GM19351 (cell line): Measurements from ENCODE around the gene TNPO3.

ENCODE experiments used
- ATAC-seq: cut with Tn5 transposase; IDR thresholded peaks from one replicate; pipeline ENCODE4 v1.9.1; 2021; ENCODE audit warnings: mild to moderate bottlenecking, moderate library complexity; ENCODE audit not compliant: unreplicated experiment

Gene TNPO3

DNA sequence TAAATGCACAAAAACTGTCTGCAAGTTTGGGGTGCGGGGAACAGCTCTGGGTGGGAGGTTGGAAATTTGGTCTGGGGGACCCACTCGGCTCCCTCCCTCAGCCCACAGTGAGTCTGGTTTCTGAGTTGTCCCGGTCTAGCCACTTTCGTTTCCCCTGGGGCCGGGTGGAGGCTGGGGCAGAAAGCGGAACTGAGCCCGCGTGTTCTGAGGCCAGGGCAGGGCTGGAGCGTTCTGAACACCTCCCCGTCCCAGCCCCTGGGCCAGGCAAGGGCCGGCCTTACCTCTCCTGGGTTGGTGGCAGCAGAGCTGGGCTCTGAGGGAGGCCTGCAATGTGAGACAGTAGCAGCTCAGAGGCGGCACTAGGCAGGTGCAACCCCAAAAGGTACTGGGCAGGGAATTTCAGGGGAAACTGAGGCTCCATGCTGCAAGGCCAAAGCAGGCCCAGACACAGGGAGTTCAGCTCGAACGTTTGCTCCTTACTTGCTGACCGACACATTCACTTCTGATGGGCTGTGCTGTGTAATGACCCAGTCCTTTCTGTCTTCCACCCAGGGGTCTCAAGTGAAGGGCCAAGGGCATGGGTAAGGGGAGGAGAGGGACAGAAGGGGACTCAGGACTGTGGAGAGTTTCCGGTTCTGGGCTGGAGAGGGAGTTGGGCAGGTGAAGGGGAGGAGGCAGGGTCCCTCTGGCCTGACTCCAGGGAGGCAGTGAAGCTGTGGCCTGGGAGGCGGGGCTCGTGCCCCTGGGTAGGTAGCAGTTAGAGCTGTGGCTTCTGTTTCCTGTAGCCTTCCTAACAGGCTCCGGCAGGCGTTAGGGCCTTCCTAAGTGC, 114.2 kb downstream of the TNPO3 start:
- ATAC-seq: peak; percentile 62

DNA sequence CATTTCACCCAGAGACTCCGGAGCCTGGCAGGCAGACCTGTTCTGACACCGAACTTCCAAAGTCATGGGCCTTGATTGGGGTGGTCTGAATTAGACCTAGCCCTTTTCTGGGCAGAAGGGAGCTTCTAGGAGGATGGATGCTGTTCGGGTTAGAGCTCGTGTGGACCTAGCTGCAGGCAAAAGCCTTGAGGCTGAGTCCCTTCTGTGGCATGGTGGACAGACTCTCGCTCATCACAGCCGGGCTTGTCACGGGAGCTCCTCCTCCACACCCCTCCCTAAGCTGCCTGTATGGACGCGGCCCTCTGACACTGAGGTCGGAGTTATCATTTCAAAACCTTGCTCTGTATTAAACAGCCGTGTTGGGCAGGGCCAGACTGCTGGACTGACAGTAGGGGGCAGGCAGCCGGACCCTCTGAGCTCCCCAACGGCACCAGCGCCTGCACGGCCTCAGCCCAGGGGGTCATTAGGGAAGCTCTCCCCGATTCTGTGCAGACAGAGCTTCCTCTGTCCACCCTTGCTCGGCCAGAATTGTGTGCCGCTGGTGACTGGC, 115.0 kb downstream of the TNPO3 start:
- ATAC-seq: peak; percentile 26

DNA sequence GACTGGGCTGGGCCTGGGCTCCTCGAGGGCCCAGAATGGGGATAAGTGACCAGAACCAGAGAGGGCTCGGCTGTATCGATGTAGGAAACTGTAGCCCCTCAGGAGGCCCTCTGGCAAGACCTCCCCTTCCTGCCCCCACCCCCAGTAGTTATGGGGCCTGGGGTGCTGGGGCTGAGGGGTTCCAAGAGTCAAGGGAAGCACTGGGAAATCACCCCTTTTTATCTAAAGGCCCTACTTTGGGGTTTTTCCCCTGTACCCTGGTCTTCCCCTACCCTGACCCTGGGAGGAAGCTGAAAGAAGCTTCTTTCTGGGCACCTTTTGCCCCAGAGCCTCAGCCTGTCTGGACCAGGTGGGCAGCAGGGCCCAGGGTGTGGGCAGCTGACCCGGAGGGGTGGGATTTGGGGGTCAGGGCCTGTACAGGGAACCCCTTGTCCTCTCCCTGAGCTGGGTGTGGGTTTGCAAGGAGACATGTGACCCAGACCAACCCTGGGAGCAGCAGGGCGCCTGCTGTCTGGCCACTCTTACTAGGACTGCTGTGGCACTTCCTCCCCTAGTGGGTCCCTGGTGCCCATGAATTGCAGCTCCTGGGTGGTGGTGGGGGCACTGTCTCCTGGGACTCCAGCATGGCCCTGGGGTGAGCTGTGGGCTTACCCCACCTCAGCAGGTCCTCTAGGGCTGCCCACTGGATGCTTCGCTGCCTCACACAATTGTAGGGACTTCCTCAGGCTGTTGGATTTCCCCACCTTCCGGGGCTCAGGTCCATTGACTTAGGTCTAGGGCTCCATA, 115.6 kb downstream of the TNPO3 start:
- ATAC-seq: no peak

DNA sequence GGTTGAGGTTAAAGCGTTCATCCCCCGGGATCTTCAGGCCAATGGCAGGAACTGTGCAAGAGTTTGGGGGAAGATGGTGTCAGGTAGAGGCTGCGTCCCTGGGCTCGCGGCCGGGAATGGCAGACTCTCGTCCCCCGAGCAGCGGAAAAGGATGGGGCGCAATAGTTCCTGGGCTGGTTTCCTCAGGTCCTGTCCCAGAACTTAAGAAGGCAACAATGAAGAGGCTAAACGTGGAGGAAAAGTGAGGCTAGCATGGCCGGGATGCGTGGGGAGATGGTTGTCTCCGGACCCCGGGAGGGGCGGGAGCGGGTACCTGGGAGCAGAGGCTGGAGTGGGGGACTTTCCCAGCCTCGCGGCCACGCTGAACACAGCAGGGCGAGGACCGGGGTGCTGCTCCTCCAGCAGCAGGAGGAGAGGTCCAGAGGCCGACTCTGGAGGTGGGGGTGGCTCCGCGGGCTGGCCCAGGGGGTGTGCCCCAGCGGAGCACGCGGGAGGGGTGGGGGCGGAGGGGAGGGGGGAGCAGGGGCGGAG, 116.3 kb downstream of the TNPO3 start:
- ATAC-seq: no peak

DNA sequence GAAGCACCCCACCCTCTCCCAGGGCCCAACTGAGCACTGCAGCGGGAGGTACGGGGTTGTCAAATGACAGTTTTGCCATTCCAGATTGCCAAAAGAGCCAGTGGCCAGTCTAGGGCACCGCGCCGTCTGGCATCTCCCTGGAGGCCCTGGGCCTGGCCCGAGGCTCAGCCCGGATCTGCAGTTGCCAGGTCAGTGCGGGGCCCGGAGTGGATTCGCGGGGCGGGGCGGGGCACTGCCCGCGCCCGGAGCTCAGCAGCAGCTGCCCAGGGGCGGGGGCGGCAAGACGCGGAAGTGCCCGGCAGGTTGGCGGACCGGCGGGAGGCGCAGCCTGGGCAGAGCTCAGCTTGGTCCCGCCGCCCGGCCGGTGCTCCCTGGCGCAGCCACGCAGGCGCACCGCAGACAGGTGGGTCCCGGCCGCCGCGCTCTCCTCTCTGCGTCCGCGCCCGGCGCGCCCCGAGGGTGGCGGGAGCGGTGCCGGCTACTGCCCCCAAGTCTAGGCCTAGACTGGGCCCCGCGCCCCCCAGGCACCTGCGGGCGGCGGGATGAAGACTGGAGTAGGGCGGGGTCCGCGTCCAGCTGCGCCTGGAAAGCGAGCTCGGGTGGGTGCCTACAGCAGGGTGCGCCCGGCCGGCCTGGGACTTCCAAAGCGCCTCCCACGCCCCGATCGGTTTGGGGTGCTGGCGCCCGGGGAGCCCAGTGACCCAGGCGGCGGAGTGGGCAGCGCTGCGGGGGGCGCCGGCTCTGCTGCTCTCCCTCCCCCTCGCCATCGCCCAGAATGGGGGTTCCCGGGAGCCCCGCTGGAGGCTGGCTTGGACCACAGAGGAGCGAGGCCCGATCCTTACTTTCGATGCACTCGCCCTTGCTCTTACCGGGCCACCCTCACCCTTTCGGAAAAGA, 117.0 kb downstream of the TNPO3 start, which contains the start of gene IRF5:
Gene IRF5 (plus strand): TSS at position 281 of the 897 bp plus-strand sequence. CDS start 4,155 bp downstream, outside the sequence.
- no peak for ATAC-seq

DNA sequence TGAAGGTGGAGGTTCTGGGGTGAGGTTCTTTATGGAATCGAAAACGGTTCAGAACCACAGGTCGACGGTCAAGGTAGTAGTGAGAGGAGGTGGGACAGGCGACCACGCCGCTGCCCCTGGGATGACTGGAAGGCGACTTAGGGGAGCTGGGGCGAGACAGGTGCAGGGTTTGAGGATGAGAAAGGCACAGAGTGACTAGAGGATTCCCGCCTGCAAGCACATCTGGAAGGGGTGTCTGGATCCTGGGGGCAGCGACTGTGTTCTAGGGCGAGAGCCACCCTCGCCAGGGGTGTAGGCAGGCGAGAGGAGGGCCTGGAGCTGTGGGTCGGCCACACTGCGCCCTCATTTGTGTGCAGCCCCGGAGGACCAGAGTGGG, 117.7 kb downstream of the TNPO3 start:
- ATAC-seq: no peak

DNA sequence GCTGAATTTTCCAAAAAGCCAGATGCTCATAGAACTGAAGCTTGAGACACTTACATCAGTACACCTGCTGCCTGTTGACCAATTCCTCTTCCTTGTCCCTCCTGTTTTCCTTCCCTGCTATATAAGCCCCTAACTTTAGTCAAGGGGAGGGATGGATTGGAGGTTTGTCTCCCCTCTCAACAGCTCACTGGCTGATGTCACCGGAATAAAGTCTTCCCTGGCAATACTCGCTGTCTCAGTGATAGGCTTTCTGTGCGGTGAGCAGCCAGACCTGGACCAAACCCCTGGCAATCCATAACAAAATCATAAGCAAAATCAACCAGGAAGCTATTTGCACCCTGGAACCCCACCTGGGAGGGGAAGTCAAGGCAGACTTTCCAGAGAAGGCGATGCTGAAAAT, 118.1 kb downstream of the TNPO3 start:
- ATAC-seq: no peak

DNA sequence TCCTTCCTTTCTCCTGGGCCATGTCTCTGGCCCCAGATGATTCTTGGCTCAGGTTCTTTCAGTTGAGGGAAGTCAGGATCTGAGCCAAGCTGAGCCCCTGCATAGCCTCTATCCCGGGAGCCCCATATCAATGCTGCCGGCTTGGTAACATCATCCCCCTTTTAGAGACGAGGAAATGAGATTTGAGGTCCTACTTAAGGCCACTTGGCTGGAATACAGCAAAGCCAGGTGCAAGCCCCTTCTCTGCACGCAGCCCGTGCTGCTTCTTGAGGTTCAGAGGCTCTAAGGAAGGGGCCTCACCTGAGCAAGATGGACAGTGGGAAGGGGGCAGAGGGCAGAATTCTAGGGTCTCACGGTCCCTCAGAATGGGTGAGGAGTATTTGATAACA, 119.6 kb downstream of the TNPO3 start:
- ATAC-seq: no peak

DNA sequence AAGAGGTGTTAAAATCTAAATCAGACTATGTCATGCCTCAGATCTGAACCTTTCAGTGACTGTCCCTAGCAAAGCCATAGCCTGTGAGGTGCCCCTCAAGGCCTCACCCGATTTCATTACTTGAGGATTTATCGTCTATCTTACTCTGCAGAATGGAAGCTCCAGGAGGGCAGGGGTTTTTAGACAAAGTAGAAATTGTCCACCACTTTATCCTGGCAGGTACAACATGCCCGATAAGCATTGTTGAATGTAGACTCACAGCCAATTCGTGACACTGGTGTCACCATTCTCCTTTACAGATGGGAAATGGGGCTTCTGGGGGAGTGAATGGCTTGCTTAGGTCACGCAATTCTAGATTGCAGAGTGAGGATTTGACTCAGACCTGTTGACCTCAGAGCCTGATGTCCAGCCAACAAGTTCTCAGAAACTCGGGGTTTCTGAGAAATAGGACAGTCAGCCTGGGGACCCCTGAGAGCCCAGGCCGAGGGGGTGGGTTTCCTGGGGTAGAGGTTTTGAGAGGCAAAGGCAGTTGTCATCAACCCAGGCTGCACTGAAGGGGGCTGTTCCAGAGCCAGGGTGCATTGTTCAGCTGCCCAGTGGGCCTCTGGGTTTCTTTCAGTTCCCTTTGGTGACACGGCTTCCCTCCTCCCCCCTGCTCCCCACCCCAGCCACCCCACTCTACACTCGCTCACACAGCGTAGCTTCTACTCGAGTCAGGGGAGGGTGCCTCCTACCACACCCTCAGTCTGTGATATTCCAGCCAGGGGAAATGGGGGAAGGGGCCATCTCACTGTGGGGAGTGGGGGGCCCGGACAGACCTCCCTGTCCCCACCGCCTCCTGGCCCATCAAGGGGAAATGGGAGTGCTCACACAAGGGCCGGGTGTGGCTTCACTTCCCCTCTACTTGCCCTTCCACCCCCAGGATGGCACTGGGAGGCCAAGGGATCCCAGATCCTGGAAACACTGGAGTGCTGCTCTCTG, 120.3 kb downstream of the TNPO3 start:
- ATAC-seq: peak; percentile 46

DNA sequence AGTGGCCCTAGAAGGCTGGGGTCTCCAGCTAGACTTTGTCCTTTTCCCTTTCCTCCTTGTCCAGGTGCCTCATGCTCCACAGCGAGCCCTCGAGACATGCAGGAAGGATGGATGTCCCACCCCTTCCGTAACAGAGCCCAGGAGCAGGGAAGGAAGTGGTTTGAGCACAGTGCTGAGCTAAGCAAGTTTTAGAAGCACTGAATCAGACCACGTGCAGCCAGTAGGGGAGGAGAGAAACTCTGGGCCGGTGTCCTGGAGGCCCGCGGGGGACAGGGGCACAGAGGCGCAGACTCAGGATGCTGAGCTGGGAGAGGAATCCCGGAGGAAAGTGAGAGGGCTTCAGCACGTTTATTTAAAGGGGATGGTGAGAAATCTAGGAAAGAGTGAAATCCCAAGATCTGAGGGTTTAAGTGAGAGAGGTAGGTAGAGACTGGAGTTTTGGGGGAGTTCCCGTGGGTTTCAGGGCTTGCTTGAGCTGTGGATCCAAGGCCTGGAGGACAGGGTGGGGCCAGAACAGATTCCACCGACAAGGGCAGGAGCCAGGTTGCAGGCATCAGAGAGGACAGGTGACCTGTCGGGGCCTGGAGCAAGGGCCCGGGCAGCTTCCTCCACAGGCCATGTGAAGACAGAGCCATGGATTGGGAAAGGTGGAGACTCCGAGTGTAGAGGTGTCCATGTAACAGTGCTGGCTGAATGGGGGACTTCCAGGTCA, 121.6 kb downstream of the TNPO3 start:
- ATAC-seq: peak; percentile 30

DNA sequence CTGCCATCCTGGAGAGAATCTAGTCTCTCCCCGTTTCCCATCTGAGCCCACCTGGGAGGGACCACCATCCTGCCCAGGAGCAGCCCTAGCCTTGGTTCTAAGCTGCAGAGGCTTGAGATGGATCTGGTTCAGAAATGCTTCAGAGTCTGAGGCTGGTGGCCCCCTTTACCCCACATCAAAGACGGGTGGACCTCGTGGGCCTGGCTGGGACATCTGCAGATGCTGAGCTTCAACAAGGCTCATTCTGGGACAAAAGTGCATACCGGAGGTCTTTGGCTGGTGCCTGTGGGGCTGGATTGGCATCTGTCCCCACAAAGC, 122.1 kb downstream of the TNPO3 start:
- no peak for ATAC-seq

DNA sequence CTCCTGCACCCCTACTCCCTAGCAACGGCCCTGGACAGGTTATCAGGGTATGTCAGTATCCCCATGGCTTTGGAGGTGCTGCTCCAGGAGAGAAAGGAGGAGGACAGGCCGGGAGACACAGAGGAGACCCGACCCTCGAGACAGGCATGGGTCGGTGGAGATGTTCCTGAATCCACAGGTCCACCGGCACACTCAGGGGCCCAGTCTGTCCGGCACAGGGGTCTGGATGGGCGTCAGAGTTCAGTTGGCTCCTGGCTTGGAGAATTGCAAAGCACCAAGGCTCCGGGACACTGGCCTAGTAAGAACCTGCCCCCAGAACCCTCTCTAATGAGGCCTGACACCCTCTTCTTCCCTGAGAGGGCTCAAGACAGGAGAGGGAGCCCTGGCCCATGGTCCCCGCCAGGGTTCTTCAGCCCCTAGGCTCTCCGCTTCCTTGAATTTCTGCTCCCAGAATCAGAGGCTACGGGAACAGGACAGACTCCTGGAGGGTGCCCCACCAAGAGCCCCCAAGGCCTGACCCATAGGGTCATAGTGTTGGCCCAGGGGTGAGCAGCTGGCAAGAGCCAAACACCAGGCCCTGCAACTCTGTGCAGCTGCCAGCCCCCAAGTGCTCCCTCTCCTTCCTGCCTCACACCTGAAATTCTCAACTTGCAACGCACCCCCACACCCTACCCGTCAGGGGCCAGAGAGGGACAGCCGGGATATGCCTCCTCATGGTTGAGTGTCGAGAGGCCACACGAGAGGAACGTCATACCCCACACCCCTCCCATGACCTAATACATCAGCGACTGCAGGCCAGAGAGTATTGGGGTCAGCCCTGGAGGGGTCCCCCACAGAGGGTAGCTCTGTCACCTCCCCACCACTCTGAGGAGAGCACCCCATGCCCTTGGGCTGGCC, 122.7 kb downstream of the TNPO3 start:
- no peak for ATAC-seq

DNA sequence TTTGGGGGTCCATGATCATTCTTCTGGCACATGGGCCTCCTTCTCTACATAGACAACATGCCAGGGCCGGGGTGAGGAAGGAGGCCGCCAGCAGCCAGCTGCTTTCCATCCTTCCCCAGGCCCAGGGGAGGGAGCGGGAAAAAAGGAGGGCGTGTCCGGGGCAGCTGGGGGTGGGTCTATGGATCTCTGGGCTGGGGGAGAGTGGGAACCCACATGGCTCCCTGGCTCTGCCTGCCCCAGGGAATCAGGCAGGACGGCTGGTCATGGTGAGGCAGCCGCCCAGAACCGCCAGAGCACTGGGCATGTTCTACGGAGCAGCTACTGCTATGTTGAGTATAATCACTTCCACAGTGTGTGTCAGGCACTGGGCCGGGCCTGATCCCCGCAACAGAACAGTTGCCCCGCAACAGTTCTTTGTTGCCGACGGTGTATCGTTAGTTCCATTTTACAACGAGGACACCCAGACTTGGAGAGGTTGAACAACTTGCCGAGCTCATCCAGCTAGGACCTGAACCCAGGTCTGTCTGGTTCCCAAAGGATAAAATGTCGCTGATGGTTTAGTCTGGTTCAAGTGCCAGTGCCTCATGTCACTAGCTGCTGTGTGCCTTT, 123.6 kb downstream of the TNPO3 start:
- no peak for ATAC-seq

DNA sequence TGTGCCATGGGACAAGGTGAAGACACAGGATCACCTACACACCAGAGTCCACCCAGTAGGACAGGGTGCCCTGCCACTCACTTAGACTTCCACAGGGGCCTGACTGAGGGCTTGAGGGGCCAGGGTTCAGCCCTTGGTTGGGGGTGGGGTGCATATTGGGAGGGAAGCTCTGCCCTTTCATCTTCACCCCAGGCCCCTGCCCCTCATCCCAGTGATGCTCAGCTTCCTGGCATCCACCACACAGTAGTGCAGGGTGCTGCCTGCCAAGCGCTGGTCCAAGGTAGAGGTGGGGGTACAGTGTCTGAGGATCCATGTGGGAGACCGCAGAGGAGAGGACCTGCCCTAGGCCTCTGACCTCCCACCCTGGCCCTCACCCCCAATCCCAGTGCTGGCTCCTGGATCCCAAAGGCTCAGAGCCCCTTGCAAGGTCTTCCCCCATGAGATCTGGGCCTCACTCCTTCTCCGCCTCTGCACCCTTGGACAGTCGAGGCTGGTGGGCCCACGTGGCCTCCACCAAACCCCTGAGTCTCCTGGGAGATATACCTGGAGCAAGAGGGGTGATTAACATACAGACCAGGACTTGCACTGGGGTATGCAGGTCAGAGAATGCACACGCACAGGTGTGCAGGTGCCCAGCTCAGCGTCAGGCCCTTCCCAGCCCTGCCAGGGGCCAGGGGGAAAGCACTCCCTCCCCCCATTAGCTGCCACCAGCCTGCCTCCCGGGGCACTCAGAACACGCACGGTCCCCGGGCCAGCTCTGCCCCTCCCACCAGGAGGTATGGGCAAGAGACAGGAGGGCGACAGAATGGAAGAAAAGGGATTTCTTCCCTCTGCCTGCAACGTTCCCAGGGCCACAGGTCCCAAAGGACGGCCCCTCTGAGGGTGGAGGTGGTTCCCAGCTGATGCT, 125.8 kb downstream of the TNPO3 start:
- ATAC-seq: no peak

DNA sequence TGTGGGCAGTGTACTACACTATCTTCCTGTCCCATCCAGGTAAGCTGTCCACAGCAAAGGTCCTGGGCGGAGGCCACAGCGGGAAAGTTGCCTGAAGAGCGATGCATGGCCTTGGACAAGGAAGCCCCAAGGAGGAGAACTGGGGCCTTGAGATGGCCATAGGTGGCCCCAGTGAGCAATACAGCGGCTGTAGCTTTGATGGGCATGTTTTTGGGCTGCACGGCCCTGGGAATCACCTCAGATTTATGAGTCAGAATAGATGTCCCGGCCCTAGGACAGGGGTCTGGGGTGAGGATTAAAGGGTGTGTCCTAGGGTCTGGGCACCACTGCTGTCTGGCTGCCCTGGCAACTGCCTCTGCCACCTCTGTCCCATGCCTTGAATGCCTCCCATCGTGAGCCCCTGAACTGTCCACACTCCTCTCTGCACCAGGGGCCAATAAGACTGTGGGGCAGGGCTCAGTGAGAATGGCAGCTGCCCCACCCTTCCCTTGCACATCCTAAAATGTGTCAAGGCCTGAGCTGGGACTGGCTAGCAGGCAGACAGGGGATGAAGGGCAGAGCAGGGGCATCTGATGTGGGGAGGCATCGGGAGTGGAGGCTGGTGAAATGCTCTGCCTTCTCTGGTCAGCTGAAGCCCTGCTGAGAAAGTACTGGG, 126.6 kb downstream of the TNPO3 start:
- ATAC-seq: no peak
